Vagina (tissue), 2 donors: Measurements from ENCODE around the gene ATOH1. TPM values are rescaled to one million over a fixed set of nuclear protein-coding genes. Genes with fewer than 3 reads are reported as not detected.

Source experiments
- DNase-seq, 2 donors: peaks; one replicate each; pipeline ENCODE4 v3.0.0-alpha.2; 2017; ENCODE audit errors: extremely low spot score in 2 of 2
- H3K27ac ChIP-seq: fragments of 200-600 bp; sonication (generic); one replicate; pipeline ENCODE4 v1.5.1; 2019
- H3K27me3 ChIP-seq: fragments of 200-600 bp; sonication (generic); one replicate; pipeline ENCODE4 v1.5.1; 2019
- H3K36me3 ChIP-seq, 2 donors: fragments of 200-600 bp; sonication (generic); one replicate each; pipeline ENCODE4 v1.5.1; 2017 to 2019
- H3K4me1 ChIP-seq: fragments of 200-600 bp; sonication (generic); one replicate; pipeline ENCODE4 v1.5.1; 2019
- H3K4me3 ChIP-seq, 2 donors: fragments of 200-600 bp; sonication (generic); 1 replicate in 1 of 2; 2 replicates in 1 of 2; pipeline ENCODE4 v1.5.1; 2016 to 2019
- H3K9me3 ChIP-seq: fragments of 200-600 bp; sonication (generic); one replicate; pipeline ENCODE4 v1.5.1; 2019
- CTCF ChIP-seq, 3 experiments: fragments of 450-650 bp in 2 of 3; fragments of 200-600 bp in 1 of 3; sonication (generic) in 1 of 3; IDR thresholded peaks; one replicate each; pipeline ENCODE4 v1.5.1; 2017 to 2019; ENCODE audit warnings: antibody characterized with exemption in 3 of 3, mild to moderate bottlenecking in 2 of 3, moderate library complexity in 2 of 3
- POLR2A ChIP-seq, 2 donors: fragments of 450-650 bp; IDR thresholded peaks; one replicate each; pipeline ENCODE4 v1.6.1; 2017; ENCODE audit warnings: antibody characterized with exemption in 2 of 2, mild to moderate bottlenecking in 2 of 2, moderate library complexity in 2 of 2
- POLR2AphosphoS5 ChIP-seq, 2 donors: sonication (generic); formaldehyde crosslinking; IDR thresholded peaks; one replicate each; pipeline ENCODE4 v1.9.0; 2017; ENCODE audit warnings: antibody characterized with exemption in 2 of 2, mild to moderate bottlenecking in 2 of 2, low read depth in 1 of 2; ENCODE audit not compliant: insufficient read depth in 1 of 2
- intact Hi-C: fragments of 100-400 bp; cut with DNase I; formaldehyde crosslinking; loops from one replicate; pipeline ENCODE4 v1.15.1; 2023
- total RNA-seq: library from RNA; depleted of rRNA; stranded (reverse); fragments of >200 nt; gene quantifications from one replicate; pipeline ENCODE4 v1.2.3, GENCODE V29; 2016

Gene ATOH1
- total RNA-seq, 1 donor from 2014 or later = not detected

- no peak overlapping the region for H3K27ac ChIP-seq
- no peaks in the 10 kb centered on the region for H3K9me3 ChIP-seq
- no peak for DNase-seq
- H3K4me3 ChIP-seq = no peak overlapping the region
- H3K27me3 ChIP-seq = no peaks in the 10 kb centered on the region
- TF ChIP-seq POLR2AphosphoS5 (IDR thresholded peaks at IDR 0.05; ENCODE audit: insufficient read depth in 1 of 2, low read depth in 1 of 2) (no peak), CTCF (IDR thresholded peaks at IDR 0.05) (no peak), POLR2A (IDR thresholded peaks at IDR 0.05) (no peak)
- no peaks in the 10 kb centered on the region for H3K4me1 ChIP-seq
- intact Hi-C loops = no loop called here
- no peaks in the 10 kb centered on the region for H3K36me3 ChIP-seq
Observed at GRCh38 chr4:93813092-93813491, 15.5 kb upstream of the ATOH1 start.

GRCh38 chr4:93814141-93814540 is 14.4 kb upstream of the ATOH1 start:
- TF ChIP-seq CTCF (IDR thresholded peaks at IDR 0.05) (no peak), POLR2A (IDR thresholded peaks at IDR 0.05) (no peak), POLR2AphosphoS5 (IDR thresholded peaks at IDR 0.05; ENCODE audit: insufficient read depth in 1 of 2, low read depth in 1 of 2) (no peak)
- DNase-seq = no peak
- Histone ChIP-seq H3K9me3 (no peaks in the 10 kb centered on the region), H3K27ac (no peak overlapping the region), H3K36me3 (no peaks in the 10 kb centered on the region), H3K27me3 (no peaks in the 10 kb centered on the region), H3K4me1 (no peaks in the 10 kb centered on the region), H3K4me3 (no peak overlapping the region)
- intact Hi-C loops = no loop called here

- intact Hi-C loops = no loop called here
- no peaks in the 10 kb centered on the region for H3K4me1 ChIP-seq
- DNase-seq = no peak
- H3K27ac ChIP-seq = no peak overlapping the region
- TF ChIP-seq CTCF (IDR thresholded peaks at IDR 0.05) (no peak), POLR2A (IDR thresholded peaks at IDR 0.05) (no peak), POLR2AphosphoS5 (IDR thresholded peaks at IDR 0.05; ENCODE audit: insufficient read depth in 1 of 2, low read depth in 1 of 2) (no peak)
- H3K9me3 ChIP-seq = no peaks in the 10 kb centered on the region
- no peaks in the 10 kb centered on the region for H3K36me3 ChIP-seq
- H3K27me3 ChIP-seq = no peaks in the 10 kb centered on the region
- H3K4me3 ChIP-seq = no peak overlapping the region
Observed at GRCh38 chr4:93814722-93815121, 13.8 kb upstream of the ATOH1 start.

GRCh38 chr4:93825551-93826216 is 2.9 kb upstream of the ATOH1 start:
- TF ChIP-seq POLR2AphosphoS5 (IDR thresholded peaks at IDR 0.05; ENCODE audit: insufficient read depth in 1 of 2, low read depth in 1 of 2) = no peak
- TF ChIP-seq POLR2A (IDR thresholded peaks at IDR 0.05) = no peak
- no peak for TF ChIP-seq CTCF (IDR thresholded peaks at IDR 0.05)
- H3K27me3 ChIP-seq = peaks cover 13% of the 10 kb centered on the region
- intact Hi-C loops = no loop called here
- no peaks in the 10 kb centered on the region for H3K36me3 ChIP-seq
- no peak for DNase-seq
- no peak overlapping the region for H3K4me3 ChIP-seq
- H3K9me3 ChIP-seq = no peaks in the 10 kb centered on the region
- peaks cover 27% of the 10 kb centered on the region for H3K4me1 ChIP-seq
- H3K27ac ChIP-seq = no peak overlapping the region

- Histone ChIP-seq H3K4me1 (peaks cover 27% of the 10 kb centered on the region), H3K9me3 (no peaks in the 10 kb centered on the region), H3K36me3 (no peaks in the 10 kb centered on the region), H3K27ac (no peak overlapping the region), H3K27me3 (peaks cover 17% of the 10 kb centered on the region), H3K4me3 (no peak overlapping the region)
- no peak for DNase-seq
- intact Hi-C loops = no loop called here
- TF ChIP-seq POLR2AphosphoS5 (IDR thresholded peaks at IDR 0.05; ENCODE audit: insufficient read depth in 1 of 2, low read depth in 1 of 2) (no peak), POLR2A (IDR thresholded peaks at IDR 0.05) (no peak), CTCF (IDR thresholded peaks at IDR 0.05) (no peak)
Observed at GRCh38 chr4:93827272-93827947, 1.1 kb upstream of the ATOH1 start.
